Esophagus (tissue), 2 donors: ENCODE measurements around the gene RCAN2. TPM values are rescaled to one million over a fixed set of nuclear protein-coding genes. Genes with fewer than 3 reads are reported as not detected.

ENCODE experiments used
- H3K27ac ChIP-seq, 2 donors: one replicate each; pipeline ENCODE4 v1.5.1; 2013; ENCODE audit warnings: low read depth in 2 of 2, mild to moderate bottlenecking in 2 of 2, inconsistent platforms in 1 of 2, low read length in 1 of 2, moderate library complexity in 1 of 2
- H3K27me3 ChIP-seq, 2 donors: one replicate each; pipeline ENCODE4 v1.6.1; 2013; ENCODE audit warnings: low read length in 2 of 2, control low read depth in 1 of 2, mild to moderate bottlenecking in 1 of 2; ENCODE audit not compliant: insufficient read depth in 2 of 2, control insufficient read depth in 1 of 2
- H3K36me3 ChIP-seq, 2 donors: one replicate each; pipeline ENCODE4 v1.6.1; 2013; ENCODE audit warnings: low read length in 1 of 2; ENCODE audit not compliant: control insufficient read depth in 2 of 2, insufficient read depth in 2 of 2
- H3K4me1 ChIP-seq, 2 donors: one replicate each; pipeline ENCODE4 v1.6.1; 2013; ENCODE audit warnings: low read length in 1 of 2; ENCODE audit not compliant: control insufficient read depth in 2 of 2, insufficient read depth in 2 of 2
- H3K4me3 ChIP-seq, 2 donors: one replicate each; pipeline ENCODE4 v1.5.1; 2013; ENCODE audit warnings: low read length in 2 of 2, mild to moderate bottlenecking in 2 of 2, low read depth in 1 of 2, moderate library complexity in 1 of 2
- H3K9me3 ChIP-seq, 2 donors: one replicate each; pipeline ENCODE4 v1.6.1; 2013; ENCODE audit warnings: mild to moderate bottlenecking in 2 of 2, low read depth in 1 of 2, low read length in 1 of 2, moderate library complexity in 1 of 2; ENCODE audit not compliant: control insufficient read depth in 2 of 2, insufficient read depth in 1 of 2
- WGBS, 2 donors: extraction: QIAGEN DNeasy Blood & Tissue Kit; methylation state at CpG; one replicate each; pipeline ENCODE4 v1.1.7; 2013; 5-methylcytosine and 5-hydroxymethylcytosine counted together
- polyA plus RNA-seq, 2 donors: library from polyadenylated mRNA; stranded (reverse); fragments of 200-250 nt; gene quantifications; one replicate each; pipeline ENCODE4 v1.2.3, GENCODE V29; 2013
- donor health status: healthy with polysubstance abuse.
- donor health status: Bipolar disorder and iron deficiency.

Gene RCAN2
- polyA plus RNA-seq, result 1 to 10 TPM; 2.1 to 4.8 TPM

- WGBS, 2 donors, result 0% methylated on average over 23 to 51 of the region's 51 CpGs
- peaks cover 0 to under 1% of the 10 kb centered on the region in 2 donors for H3K27me3 ChIP-seq
- H3K36me3 ChIP-seq, result no peaks in the 10 kb centered on the region
- no peaks in the 10 kb centered on the region for H3K9me3 ChIP-seq
- H3K4me1 ChIP-seq, result no peaks in the 10 kb centered on the region
- peak within 1 kb of the TSS; percentile 65 to 70 for H3K4me3 ChIP-seq
- peak within 1 kb of the TSS; percentile 45 to 70 for H3K27ac ChIP-seq
Observed at GRCh38 chr6:46491201-46491627, at the start of gene RCAN2. TSS of gene RCAN2 (minus strand) at chr6:46491449.

- no peaks in the 10 kb centered on the region for H3K4me1 ChIP-seq
- H3K9me3 ChIP-seq, result no peaks in the 10 kb centered on the region
- no peaks in the 10 kb centered on the region for H3K36me3 ChIP-seq
- 80 to 85% methylated on average over 2 of the region's 2 CpGs for WGBS, 2 donors
- no peak overlapping the region for H3K4me3 ChIP-seq
- no peak overlapping the region for H3K27ac ChIP-seq
- no peaks in the 10 kb centered on the region for H3K27me3 ChIP-seq
Observed at GRCh38 chr6:46539866-46540265, 48.6 kb upstream of the RCAN2 start.

- Histone ChIP-seq H3K27ac (no peak overlapping the region), H3K4me1 (no peaks in the 10 kb centered on the region), H3K9me3 (no peaks in the 10 kb centered on the region), H3K27me3 (no peaks in the 10 kb centered on the region), H3K36me3 (no peaks in the 10 kb centered on the region), H3K4me3 (no peak overlapping the region)
- WGBS, 2 donors, result 65 to 70% methylated on average over 6 of the region's 6 CpGs
Observed at GRCh38 chr6:46538800-46539480, 47.7 kb upstream of the RCAN2 start.

GRCh38 chr6:46530896-46531295 is 39.6 kb upstream of the RCAN2 start:
- Histone ChIP-seq H3K9me3 (no peaks in the 10 kb centered on the region), H3K27ac (no peak overlapping the region), H3K4me1 (no peaks in the 10 kb centered on the region), H3K36me3 (no peaks in the 10 kb centered on the region), H3K4me3 (no peak overlapping the region), H3K27me3 (no peaks in the 10 kb centered on the region)
- 66 to 70% methylated on average over 3 of the region's 3 CpGs for WGBS, 2 donors

GRCh38 chr6:46528961-46529750 is 37.9 kb upstream of the RCAN2 start:
- no peak overlapping the region for H3K4me3 ChIP-seq
- 69 to 77% methylated on average over 3 of the region's 3 CpGs for WGBS, 2 donors

GRCh38 chr6:46526607-46527006 is 35.4 kb upstream of the RCAN2 start:
- no peaks in the 10 kb centered on the region for H3K9me3 ChIP-seq
- H3K36me3 ChIP-seq, result no peaks in the 10 kb centered on the region
- H3K4me1 ChIP-seq, result no peaks in the 10 kb centered on the region
- no peak overlapping the region for H3K27ac ChIP-seq
- H3K27me3 ChIP-seq, result no peaks in the 10 kb centered on the region
- H3K4me3 ChIP-seq, result no peak overlapping the region
- 73 to 87% methylated on average over 1 to 2 of the region's 2 CpGs for WGBS, 2 donors

More at GRCh38 chr6:46528961-46529750, 37.9 kb upstream of the RCAN2 start:
- Histone ChIP-seq H3K27me3 (no peaks in the 10 kb centered on the region), H3K4me1 (no peaks in the 10 kb centered on the region), H3K9me3 (no peaks in the 10 kb centered on the region), H3K36me3 (no peaks in the 10 kb centered on the region), H3K27ac (no peak overlapping the region)

- H3K27me3 ChIP-seq, result no peaks in the 10 kb centered on the region
- no peaks in the 10 kb centered on the region for H3K9me3 ChIP-seq
- H3K36me3 ChIP-seq, result no peaks in the 10 kb centered on the region
- no peak overlapping the region for H3K27ac ChIP-seq
- no peaks in the 10 kb centered on the region for H3K4me1 ChIP-seq
- no peak overlapping the region for H3K4me3 ChIP-seq
Observed at GRCh38 chr6:46525583-46525982, 34.3 kb upstream of the RCAN2 start.

- Histone ChIP-seq H3K27me3 (no peaks in the 10 kb centered on the region), H3K4me1 (no peaks in the 10 kb centered on the region), H3K4me3 (no peak overlapping the region), H3K9me3 (no peaks in the 10 kb centered on the region), H3K36me3 (no peaks in the 10 kb centered on the region), H3K27ac (no peak overlapping the region)
Observed at GRCh38 chr6:46521464-46521971, 30.3 kb upstream of the RCAN2 start.

GRCh38 chr6:46517202-46517601 is 26.0 kb upstream of the RCAN2 start:
- Histone ChIP-seq H3K27me3 (no peaks in the 10 kb centered on the region), H3K36me3 (no peaks in the 10 kb centered on the region), H3K9me3 (no peaks in the 10 kb centered on the region), H3K27ac (no peak overlapping the region), H3K4me1 (no peaks in the 10 kb centered on the region), H3K4me3 (no peak overlapping the region)
